Cardiac fibroblast (primary cell): ENCODE data around the gene ANO6.

ENCODE experiments used
- DNase-seq, 2 donors: peaks; one replicate each; pipeline versions ENCODE4 v3.0.0 to v3.0.0-alpha.2; 2010; ENCODE audit warnings: low read depth in 2 of 2
- H3K4me3 ChIP-seq, 2 donors: replicated peaks in 1 of 2; 1 replicate in 1 of 2; 2 replicates in 1 of 2; pipeline ENCODE4 v1.5.1; 2011; ENCODE audit warnings: low read depth in 2 of 2, low read length in 2 of 2, mild to moderate bottlenecking in 2 of 2, moderate library complexity in 1 of 2
- TF ChIP-seq, protein P1 (sequence below): IDR thresholded peaks from one replicate; pipeline ENCODE4 v1.5.1; 2011; ENCODE audit warnings: low read depth, mild to moderate bottlenecking, low read length, inconsistent platforms

The ANO6 gene

DNA sequence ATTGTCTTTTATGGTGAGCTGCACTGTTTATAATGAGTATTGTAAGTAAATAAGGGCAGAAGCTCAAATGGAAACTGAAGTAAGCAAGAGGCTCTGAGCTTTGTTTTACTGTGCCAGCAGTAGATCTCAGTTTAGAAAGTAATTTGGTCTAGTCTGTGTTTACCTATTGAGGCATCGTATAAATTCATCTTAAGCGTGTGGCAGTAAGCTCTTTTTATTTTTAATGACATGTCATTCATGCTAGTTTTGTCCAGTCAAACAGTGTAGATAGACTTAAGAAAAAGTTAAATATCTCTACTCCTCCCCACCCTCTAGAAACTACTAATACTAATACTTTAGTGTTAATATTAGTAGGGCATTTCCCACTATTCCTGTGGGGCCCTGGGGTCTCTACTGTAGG is 2.0 kb downstream of the ANO6 start:
- TF ChIP-seq, protein P1, sequence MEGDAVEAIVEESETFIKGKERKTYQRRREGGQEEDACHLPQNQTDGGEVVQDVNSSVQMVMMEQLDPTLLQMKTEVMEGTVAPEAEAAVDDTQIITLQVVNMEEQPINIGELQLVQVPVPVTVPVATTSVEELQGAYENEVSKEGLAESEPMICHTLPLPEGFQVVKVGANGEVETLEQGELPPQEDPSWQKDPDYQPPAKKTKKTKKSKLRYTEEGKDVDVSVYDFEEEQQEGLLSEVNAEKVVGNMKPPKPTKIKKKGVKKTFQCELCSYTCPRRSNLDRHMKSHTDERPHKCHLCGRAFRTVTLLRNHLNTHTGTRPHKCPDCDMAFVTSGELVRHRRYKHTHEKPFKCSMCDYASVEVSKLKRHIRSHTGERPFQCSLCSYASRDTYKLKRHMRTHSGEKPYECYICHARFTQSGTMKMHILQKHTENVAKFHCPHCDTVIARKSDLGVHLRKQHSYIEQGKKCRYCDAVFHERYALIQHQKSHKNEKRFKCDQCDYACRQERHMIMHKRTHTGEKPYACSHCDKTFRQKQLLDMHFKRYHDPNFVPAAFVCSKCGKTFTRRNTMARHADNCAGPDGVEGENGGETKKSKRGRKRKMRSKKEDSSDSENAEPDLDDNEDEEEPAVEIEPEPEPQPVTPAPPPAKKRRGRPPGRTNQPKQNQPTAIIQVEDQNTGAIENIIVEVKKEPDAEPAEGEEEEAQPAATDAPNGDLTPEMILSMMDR: no peak
- peak overlapping the region; percentile 67 to 78 for H3K4me3 ChIP-seq
- peak in 1 of 2 donors; percentile 31 for DNase-seq

DNA sequence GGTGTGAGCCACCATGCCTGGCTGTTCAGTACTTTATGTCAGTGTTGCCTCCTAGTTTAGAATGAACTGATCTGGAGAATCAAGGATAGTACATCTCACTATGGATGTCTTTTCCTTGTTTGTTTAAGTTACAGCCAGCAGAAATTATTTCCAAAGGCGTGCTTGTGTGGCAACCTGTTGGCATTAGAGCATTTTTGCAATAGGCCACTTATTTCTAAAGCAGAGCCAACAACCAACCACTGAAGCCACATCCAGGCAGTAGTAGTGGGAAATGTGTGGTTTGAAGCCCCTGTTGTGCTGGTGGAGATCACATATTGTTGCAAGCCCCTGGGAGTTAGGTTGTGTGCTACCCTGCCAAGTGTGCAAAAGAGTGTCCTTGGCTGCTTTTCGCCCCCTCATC is 3.7 kb downstream of the ANO6 start:
- H3K4me3 ChIP-seq: no peak overlapping the region
- no peak for DNase-seq
- TF ChIP-seq, protein P1: no peak

DNA sequence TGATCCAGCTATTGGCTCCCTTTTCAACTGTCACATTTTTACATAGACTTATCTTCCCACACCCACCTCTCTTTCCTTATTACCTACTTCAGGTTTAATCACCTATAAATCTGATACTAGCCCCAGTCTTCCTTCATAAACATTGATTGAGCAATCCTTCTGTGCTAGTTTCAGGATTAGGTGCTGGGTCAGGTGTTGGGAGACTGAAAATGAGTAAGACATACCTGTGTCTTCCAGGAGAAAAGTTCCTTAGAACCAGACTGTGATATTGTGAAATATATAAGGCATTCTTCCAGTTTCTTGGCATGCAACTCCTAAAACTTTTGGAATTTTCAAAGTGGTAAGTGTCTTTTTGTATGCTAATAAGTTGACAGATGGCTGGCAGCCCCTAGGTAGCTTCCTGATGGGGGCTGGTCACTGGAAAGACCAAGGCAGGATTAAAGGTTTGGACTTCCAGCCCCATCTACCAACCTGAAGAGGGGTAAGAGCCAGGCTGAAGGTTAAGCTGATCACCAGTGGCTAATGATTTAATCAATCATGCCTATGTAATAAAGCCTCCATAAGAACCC is 4.6 kb downstream of the ANO6 start:
- TF ChIP-seq, protein P1: no peak
- H3K4me3 ChIP-seq: no peak overlapping the region
- no peak for DNase-seq

DNA sequence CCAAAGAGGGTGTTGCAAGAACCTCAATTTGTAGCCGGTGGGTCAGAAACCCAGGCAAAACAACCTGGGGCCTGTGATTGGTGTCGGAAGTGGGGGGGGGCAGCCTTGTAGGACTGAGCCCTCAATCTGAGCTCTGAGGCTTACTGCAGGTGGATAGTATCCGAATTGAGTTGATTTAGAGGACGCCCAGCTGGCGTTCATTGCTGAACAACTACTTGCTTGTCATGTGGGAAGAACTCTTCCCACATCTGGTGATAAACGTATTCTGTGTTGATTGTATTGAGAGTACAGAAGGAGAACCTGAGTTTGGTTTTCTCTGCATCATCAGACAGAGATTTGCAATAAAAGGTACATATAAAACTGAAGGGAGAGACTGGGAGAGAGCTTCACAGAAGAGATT is 5.1 kb downstream of the ANO6 start:
- TF ChIP-seq, protein P1: no peak
- H3K4me3 ChIP-seq: no peak overlapping the region
- DNase-seq: no peak

DNA sequence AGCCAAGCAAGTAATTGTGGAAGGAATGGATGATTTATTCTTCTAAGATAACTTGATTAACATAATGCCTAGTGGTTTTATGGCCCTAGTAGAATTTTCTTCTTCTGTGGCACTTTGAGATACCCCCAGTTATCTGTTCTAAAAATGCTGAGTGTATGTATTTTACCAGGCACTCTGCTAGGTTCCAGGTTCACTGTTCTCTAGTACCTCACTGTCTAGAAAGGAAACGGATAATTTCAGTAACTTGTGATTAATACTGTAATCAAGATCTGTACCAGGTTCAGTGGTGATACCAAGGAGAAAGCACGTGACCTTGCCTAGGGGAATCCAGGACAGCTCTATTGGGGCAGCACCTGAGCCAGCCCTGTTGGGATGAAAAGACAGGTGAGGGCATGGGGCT is 8.0 kb downstream of the ANO6 start:
- DNase-seq: no peak
- TF ChIP-seq, protein P1: no peak
- H3K4me3 ChIP-seq: no peak overlapping the region

DNA sequence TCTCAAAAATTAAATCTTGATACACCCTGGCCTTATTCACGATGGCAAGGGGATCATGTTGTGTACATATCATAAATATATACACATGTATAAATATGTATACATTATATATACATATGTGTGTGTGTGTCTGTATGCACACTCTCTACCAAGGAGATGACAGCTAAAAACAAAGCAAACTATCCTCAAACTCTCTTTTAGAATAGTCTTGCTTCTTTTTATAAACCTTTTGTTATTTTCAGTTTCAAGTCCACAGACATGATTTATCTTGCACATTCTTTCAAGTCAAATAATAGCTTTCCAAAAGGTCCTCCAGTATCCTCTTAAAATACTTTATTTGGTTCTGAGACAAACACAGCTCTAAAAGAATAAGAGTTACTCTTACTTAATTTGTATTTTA is 8.4 kb downstream of the ANO6 start:
- TF ChIP-seq, protein P1: no peak
- no peak for DNase-seq
- H3K4me3 ChIP-seq: no peak overlapping the region

DNA sequence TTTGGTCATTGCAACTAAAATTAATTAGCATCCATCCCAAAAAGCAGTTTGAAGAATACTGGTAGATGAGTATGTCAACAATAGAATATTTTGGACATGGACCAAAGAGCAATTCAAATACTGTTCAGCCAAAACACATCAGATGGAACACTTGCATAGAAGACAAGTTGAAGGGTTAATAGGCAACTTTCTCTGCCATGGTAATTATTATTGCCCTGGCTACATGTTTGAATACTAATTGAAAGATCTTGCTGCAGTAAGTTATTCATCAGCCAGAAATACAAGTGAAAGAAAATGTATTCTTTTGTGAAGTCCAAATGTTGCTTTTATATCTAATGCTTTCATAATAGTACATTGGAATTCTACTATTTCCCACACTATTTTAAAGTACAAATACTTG is 10.1 kb downstream of the ANO6 start:
- no peak for DNase-seq
- TF ChIP-seq, protein P1: no peak
- no peak overlapping the region for H3K4me3 ChIP-seq
